Thyroid gland (tissue), 4 donors: ENCODE results near the gene MGMT.

Source experiments
- CTCF ChIP-seq, 6 experiments: fragments of 200-600 bp in 3 of 6; fragments of 450-650 bp in 3 of 6; sonication (generic) in 3 of 6; IDR thresholded peaks; one replicate each; pipeline ENCODE4 v1.5.1; 2016 to 2019; ENCODE audit warnings: antibody characterized with exemption in 6 of 6, mild to moderate bottlenecking in 2 of 6, inconsistent platforms in 1 of 6, moderate library complexity in 1 of 6
- POLR2A ChIP-seq, 2 donors: fragments of 450-650 bp; IDR thresholded peaks; one replicate each; pipeline ENCODE4 v1.6.1; 2017; ENCODE audit warnings: antibody characterized with exemption in 2 of 2, mild to moderate bottlenecking in 2 of 2, moderate library complexity in 1 of 2

GRCh38 chr10:129599160-129599559 lies 132.1 kb downstream of the MGMT start:
- TF ChIP-seq POLR2A (IDR thresholded peaks at IDR 0.05) (no peak), CTCF (IDR thresholded peaks at IDR 0.05) (no peak)
